DOHH2 (cell line): Measurements from ENCODE around the gene NSD2.
"Not testable (repeated sequence)": the region's sequence is repeated elsewhere in the genome, so short reads cannot be mapped to it uniquely, and the experiment has no call there.

Experiments used
- H3F3A ChIP-seq: fragments of 200-600 bp; sonication (generic), shearing (Covaris generic); 2 replicates; pipeline ENCODE4 v1.6.0; 2016; ENCODE audit warnings: antibody characterized with exemption, mild to moderate bottlenecking; ENCODE audit not compliant: control insufficient read depth, insufficient read depth
- H3K27ac ChIP-seq: fragments of 200-600 bp; sonication (generic); 2 replicates; pipeline ENCODE4 v1.5.1; 2014; ENCODE audit warnings: low read depth, mild to moderate bottlenecking, low read length, moderate library complexity
- H3K27me3 ChIP-seq: fragments of 200-600 bp; sonication (generic); 2 replicates; pipeline ENCODE4 v1.6.1; 2014; ENCODE audit warnings: mild to moderate bottlenecking, low read length, mixed read lengths; ENCODE audit not compliant: control insufficient read depth
- H3K36me3 ChIP-seq: fragments of 200-600 bp; sonication (generic); 2 replicates; pipeline ENCODE4 v1.6.1; 2014; ENCODE audit warnings: mild to moderate bottlenecking, low read length, moderate library complexity, mixed read lengths; ENCODE audit not compliant: control insufficient read depth
- H3K4me1 ChIP-seq: fragments of 200-600 bp; sonication (generic); 2 replicates; pipeline ENCODE4 v1.6.1; 2014; ENCODE audit warnings: mild to moderate bottlenecking, low read length, mixed read lengths; ENCODE audit not compliant: control insufficient read depth
- H3K4me2 ChIP-seq: fragments of 200-600 bp; sonication (generic); 2 replicates; pipeline ENCODE4 v1.6.0; 2014; ENCODE audit warnings: mild to moderate bottlenecking, low read length, moderate library complexity
- H3K4me3 ChIP-seq: fragments of 200-600 bp; sonication (generic); 2 replicates; pipeline ENCODE4 v1.5.1; 2014; ENCODE audit warnings: mild to moderate bottlenecking, low read length, mixed read lengths
- H3K79me2 ChIP-seq: fragments of 200-600 bp; sonication (generic); 2 replicates; pipeline ENCODE4 v1.6.1; 2014; ENCODE audit warnings: mild to moderate bottlenecking, low read length, mixed read lengths; ENCODE audit not compliant: control insufficient read depth
- H3K9me2 ChIP-seq: fragments of 200-600 bp; sonication (generic); replicated peaks from 2 replicates; pipeline ENCODE4 v1.6.1; 2014; ENCODE audit warnings: mild to moderate bottlenecking, low read length, mixed read lengths; ENCODE audit not compliant: control insufficient read depth
- H3K9me3 ChIP-seq: fragments of 200-600 bp; sonication (generic); 2 replicates; pipeline ENCODE4 v1.6.1; 2014; ENCODE audit warnings: antibody characterized with exemption, low read length, mixed read lengths; ENCODE audit not compliant: control insufficient read depth, insufficient read depth
- H4K20me1 ChIP-seq: fragments of 200-600 bp; sonication (generic); 2 replicates; pipeline ENCODE4 v1.6.0; 2014; ENCODE audit warnings: low read depth, mild to moderate bottlenecking, antibody characterized with exemption, low read length, moderate library complexity; ENCODE audit not compliant: control insufficient read depth, insufficient read depth
- EZH2phosphoT487 ChIP-seq: fragments of 200-600 bp; sonication (generic); IDR thresholded peaks from 2 replicates; pipeline ENCODE4 v1.6.1; 2017; ENCODE audit warnings: borderline replicate concordance, mild to moderate bottlenecking, antibody characterized with exemption, low read length, moderate library complexity, mixed read lengths
- TF ChIP-seq, protein P1 (sequence below): fragments of 200-600 bp; sonication (generic); IDR thresholded peaks from one replicate; pipeline ENCODE4 v1.5.1; 2014; ENCODE audit warnings: antibody characterized with exemption, mild to moderate bottlenecking, low read depth, low read length; ENCODE audit not compliant: poor library complexity, severe bottlenecking

The NSD2 gene

DNA sequence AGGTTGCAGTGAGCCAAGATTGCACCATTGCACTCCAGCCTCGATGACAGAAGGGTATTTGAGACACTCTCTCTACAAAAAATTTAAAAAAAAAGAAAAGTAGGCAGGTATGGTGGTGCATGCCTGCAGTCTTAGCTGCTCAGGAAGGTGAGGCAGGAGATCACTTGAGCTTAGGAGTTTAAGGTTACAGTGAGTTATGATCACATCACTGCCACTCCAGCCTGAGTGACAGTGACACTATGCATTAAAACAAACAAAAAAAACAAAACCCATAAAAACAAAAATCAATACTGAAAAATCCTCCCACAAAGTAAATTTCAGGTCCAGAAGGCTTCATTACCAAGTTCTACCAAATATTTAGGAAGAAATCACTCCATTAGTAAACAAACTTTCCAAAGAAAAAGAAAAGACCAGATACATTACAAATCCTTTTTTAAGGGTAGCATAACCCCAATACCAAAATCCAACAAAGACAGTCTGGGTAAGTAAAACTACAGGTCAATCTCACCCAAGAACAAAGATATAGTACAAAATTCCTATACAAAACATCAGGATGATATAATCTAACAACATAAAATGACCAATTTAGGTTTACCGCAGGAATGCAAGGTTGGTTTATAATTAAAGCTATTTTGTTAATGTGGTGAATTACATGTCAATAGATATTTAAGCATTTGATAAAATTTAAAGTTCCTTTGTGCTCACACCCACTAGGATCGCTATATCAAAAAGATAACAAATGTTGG, 125.8 kb downstream of the NSD2 start:
- Histone ChIP-seq H3K9me3 (peaks cover 22% of the 10 kb centered on the region; the same call in 1 of the 2 replicates), H3K27me3 (no peaks in the 10 kb centered on the region), H3K4me3 (no peak overlapping the region), H3K4me1 (peaks cover 6% of the 10 kb centered on the region; the same call in 1 of the 2 replicates), H4K20me1 (no peaks in the 10 kb centered on the region), H3K36me3 (peaks cover 57% of the 10 kb centered on the region), H3F3A (no peaks in the 10 kb centered on the region), H3K79me2 (peaks cover 97% of the 10 kb centered on the region), H3K27ac (no peak overlapping the region), H3K4me2 (no peak overlapping the region), H3K9me2 (no peaks in the 10 kb centered on the region)
- TF ChIP-seq, protein P1, sequence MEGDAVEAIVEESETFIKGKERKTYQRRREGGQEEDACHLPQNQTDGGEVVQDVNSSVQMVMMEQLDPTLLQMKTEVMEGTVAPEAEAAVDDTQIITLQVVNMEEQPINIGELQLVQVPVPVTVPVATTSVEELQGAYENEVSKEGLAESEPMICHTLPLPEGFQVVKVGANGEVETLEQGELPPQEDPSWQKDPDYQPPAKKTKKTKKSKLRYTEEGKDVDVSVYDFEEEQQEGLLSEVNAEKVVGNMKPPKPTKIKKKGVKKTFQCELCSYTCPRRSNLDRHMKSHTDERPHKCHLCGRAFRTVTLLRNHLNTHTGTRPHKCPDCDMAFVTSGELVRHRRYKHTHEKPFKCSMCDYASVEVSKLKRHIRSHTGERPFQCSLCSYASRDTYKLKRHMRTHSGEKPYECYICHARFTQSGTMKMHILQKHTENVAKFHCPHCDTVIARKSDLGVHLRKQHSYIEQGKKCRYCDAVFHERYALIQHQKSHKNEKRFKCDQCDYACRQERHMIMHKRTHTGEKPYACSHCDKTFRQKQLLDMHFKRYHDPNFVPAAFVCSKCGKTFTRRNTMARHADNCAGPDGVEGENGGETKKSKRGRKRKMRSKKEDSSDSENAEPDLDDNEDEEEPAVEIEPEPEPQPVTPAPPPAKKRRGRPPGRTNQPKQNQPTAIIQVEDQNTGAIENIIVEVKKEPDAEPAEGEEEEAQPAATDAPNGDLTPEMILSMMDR: no peak
- no peak for TF ChIP-seq EZH2phosphoT487

- Histone ChIP-seq H3K9me3 (peaks cover 22% of the 10 kb centered on the region; the same call in 1 of the 2 replicates), H3K27ac (no peak overlapping the region), H3K27me3 (no peaks in the 10 kb centered on the region), H3F3A (no peaks in the 10 kb centered on the region), H3K4me1 (peaks cover 6% of the 10 kb centered on the region; the same call in 1 of the 2 replicates), H3K36me3 (peaks cover 64% of the 10 kb centered on the region), H3K4me2 (no peak overlapping the region), H3K79me2 (peaks cover 97% of the 10 kb centered on the region), H3K9me2 (no peaks in the 10 kb centered on the region), H4K20me1 (no peaks in the 10 kb centered on the region), H3K4me3 (no peak overlapping the region)
- TF ChIP-seq EZH2phosphoT487: no peak
- TF ChIP-seq, protein P1: no peak
Measured at GRCh38 chr4:1997712-1998111, 126.5 kb downstream of the NSD2 start.

DNA sequence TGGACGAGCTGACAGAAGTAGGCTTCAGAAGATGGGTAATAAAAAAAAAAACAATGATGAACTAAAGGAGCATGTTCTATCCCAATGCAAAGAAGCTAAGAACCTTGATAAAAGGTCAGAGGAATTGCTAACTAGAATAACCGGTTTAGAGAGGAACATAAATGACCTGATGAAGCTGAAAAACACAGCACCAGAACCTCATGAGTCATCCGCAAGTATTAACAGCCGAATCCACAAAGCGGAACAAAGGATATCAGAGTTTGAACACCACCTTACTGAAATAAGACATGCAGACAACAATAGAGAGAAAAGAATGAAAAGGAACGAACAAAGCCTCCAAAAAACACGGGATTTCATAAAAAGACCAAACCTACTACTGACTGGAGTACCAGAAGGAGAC, 127.1 kb downstream of the NSD2 start:
- Histone ChIP-seq H3K9me2 (no peaks in the 10 kb centered on the region), H3K4me3 (no peak overlapping the region), H3K36me3 (peaks cover 69% of the 10 kb centered on the region), H4K20me1 (no peaks in the 10 kb centered on the region), H3K4me2 (no peak overlapping the region), H3K4me1 (peaks cover 10% of the 10 kb centered on the region; the same call in 1 of the 2 replicates), H3K9me3 (peaks cover 22% of the 10 kb centered on the region; the same call in 1 of the 2 replicates), H3K27ac (no peak overlapping the region), H3K27me3 (no peaks in the 10 kb centered on the region), H3F3A (no peaks in the 10 kb centered on the region), H3K79me2 (peaks cover 97% of the 10 kb centered on the region)
- no peak for TF ChIP-seq EZH2phosphoT487
- TF ChIP-seq, protein P1: no peak

- H3K27me3 ChIP-seq, H3K4me1 ChIP-seq, H3K27ac ChIP-seq, H3K4me2 ChIP-seq, H3K4me3 ChIP-seq, H3F3A ChIP-seq, H4K20me1 ChIP-seq, H3K9me2 ChIP-seq: not testable (repeated sequence)
- Histone ChIP-seq H3K36me3 (peaks cover 80% of the 10 kb centered on the region), H3K9me3 (peaks cover 22% of the 10 kb centered on the region; the same call in 1 of the 2 replicates), H3K79me2 (peaks cover 97% of the 10 kb centered on the region)
Measured at GRCh38 chr4:1999308-1999707, 128.1 kb downstream of the NSD2 start.

DNA sequence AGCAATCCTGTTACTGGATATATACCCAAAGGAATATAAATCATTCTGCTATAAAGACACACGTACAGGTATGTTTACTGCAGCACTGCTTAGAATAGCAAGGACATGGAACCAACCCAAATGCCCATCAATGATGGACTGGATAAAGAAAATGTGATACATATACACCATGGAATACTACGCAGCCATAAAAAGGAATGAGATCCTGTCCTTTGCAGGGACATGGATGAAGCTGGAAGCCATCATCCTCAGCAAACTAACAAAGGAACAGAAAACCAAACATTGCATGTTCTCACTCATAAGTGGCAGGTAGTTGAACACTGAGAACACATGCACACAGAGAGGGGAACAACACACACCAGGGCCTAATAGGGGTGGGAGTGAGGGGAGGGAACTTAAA, 132.2 kb downstream of the NSD2 start:
- Histone ChIP-seq H3K4me1 (peaks cover 14% of the 10 kb centered on the region), H3K79me2 (peaks cover 99% of the 10 kb centered on the region), H3K36me3 (peaks cover 85% of the 10 kb centered on the region), H3K9me3 (peaks cover 14% of the 10 kb centered on the region; the same call in 1 of the 2 replicates)
- not testable (repeated sequence) for H3K27me3 ChIP-seq, H3K4me3 ChIP-seq, H3K27ac ChIP-seq, H3K9me2 ChIP-seq, H3F3A ChIP-seq, H3K4me2 ChIP-seq, H4K20me1 ChIP-seq
